ENCODE measurements around the gene CD99.
"Not testable (repeated sequence)": the region's sequence is repeated elsewhere in the genome, so short reads cannot be mapped to it uniquely, and the experiment has no call there.

Gene CD99

DNA sequence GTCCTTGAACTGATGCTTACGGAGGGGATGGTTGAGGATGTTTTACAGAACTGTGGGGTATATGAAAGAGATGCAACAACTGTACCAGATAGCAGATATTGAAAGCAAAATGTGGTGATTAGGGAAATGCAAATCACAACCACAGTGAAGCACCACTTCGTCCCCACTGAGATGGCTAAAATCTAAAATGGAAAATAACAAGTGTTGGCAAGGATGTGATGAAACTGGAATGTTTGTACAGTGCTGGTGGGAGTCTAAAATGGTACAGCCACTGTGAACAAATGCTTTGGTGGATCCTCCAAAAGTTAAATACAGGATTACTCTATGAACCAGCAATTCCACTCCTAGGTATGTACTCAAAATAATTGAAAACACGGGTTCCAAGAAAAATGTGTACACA lies 83.7 kb downstream of the CD99 start:
- no peak for DNase-seq

DNA sequence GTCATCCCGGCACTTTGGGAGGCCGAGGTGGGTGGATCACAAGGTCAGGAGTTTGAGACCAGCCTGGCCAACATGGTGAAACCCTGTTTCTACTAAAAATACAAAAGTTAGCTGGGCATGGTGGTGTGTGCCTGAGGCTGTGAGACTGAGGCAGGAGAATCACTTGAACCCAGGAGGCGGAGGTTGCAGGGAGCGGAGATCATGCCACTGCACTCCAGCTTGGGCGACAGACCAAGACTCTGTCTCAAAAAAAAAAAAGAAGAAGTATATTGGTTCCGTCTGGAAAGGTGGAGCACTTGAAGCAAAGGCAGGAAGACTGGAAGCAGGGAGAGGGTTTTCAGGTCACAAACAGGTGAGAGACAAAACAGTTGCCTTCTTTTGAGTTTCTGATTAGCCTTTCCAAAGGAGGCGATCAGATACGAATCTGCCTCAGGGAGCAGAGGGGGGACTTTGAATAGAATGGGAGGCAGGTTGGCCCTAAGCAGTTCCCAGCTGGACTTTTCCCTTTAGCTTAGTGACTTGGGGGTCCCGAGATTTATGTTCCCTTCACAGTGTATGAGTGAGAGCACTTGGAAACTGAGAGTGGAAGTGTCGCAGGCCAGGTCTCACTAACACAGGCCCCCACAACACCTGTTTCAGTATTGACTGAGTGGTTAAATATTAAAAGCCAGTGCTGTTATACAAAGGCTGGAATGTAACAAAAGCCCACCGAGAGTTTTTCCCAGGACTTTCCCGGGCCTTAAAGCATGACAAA lies 89.6 kb downstream of the CD99 start:
- not testable (repeated sequence) for DNase-seq

DNA sequence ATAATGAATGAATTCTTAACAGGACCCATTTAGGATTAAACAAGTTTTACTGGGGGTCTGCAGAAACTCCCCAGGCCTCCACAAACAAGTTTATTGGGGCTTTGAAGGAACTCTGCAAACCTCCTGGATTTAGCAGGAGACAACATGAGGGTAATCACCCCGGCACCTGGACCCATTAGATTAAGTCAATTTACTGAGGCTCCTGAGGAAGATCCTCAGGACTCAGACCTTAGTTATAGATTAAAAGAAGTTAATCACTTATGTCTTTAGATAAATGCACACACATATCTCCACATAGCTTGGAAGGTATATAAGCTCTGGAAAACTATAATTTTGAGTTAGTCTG lies 90.1 kb downstream of the CD99 start:
- DNase-seq, result no peak

DNA sequence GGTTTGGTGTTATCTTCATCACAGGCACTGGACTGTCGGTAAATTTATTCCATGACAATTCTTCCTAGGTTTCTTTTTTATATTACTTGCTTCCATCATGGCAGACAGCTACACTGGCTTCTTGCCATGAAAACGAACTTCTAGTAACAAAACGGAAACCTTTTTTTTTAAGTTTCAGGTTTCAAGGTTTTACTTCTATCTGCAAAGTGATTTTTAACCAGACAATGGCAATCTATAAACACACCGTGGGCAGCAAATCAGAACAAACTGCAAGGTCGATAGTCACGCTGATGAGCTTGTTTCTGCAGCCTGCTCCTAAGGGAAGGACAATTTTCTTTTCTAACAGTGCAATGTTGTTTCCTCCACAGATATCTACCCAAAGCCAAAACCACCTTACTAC lies 90.6 kb downstream of the CD99 start:
- no peak for DNase-seq

DNA sequence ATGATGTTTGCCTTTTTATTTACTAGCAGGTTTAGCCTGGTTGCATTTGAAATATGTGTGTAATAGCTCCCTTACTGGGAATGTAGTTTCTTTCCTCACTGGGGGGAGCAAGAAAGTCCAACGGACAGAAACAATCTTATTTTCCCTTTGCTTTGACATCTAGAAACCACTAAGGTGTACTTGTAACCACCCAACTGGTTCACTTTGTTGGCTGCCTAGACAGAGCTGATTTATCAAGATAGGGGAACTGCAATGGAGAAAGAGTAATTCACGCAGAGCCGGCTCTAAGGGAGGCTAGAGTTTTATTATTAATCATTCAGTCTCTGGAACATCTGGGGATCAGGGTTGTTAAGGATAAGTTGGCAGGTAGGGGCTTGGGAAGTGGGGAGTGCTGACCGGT lies 91.1 kb downstream of the CD99 start:
- no peak for DNase-seq

DNA sequence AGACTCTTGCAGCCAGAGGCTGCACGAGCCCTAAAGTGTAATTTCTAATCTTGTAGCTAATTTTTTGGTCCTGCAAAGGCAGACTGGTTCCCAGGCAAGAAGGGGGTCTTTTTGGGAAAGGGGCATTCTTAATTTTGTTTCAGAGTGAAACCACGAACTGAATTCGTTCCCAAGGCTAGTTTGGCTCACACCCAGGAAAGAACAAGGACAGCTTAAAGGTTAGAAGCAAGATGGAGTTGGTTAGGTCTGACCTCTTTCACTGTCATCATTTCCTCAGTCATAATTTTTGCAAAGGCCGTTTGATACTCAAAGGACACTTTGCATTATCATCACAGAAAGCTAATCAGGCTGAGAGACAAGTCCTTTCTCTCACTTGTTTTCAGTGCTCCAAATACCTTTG lies 91.7 kb downstream of the CD99 start:
- no peak for DNase-seq

DNA sequence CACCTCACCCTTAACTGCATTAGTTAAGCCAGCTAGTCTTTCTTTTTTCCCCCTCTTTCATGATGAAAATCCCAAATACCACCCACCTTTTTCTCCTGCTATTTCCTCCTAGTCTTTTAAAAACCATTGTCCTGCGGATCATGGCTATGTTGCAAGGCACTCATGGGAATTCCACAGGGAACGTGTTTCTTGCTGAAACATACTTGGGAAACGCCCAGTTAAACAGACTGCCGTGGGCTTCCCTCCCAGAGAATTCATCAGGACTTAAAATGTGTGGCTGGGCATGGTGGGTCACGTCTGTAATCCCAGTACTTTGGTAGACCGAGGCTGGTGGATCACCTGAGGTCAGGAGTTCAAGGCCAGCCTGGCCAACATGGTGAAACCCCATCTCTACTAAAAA lies 92.9 kb downstream of the CD99 start:
- DNase-seq, result no peak

DNA sequence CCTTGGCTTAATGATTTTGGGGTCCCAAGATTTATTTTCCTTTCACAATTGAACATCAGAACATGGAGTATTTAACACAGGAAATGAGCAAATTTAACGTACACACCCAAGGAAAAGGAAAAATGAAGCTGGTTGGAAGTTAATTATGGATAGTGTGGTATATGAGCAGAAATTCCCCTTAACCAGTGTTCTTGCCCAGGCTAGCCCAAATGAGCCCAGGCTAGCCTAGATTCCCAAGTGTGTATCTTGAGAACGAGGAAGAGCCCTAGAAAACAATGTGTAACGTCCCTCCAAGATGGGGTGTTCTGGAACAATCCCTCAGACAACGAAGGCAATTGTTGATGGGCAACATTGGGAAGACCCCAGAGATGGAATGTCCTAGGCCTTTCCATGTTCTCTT lies 94.4 kb downstream of the CD99 start:
- DNase-seq, result no peak

DNA sequence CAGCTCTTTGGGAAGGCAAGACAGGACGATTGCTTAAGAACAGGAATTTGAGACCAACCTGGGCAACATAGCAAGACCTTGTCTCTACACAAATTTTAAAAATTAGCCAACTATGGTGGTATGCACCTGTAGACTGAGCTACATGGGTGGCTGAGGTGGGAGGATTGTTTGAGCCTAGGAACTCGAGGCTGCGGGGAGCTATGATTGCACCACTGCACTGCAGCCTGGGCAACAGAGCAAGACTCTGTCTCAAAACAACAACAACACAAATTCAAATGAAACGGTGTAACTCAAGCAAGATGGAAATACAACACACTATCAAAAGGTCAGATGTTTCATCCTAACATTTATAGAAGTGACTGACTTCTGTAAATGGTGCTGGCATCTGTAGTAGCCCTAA lies 97.9 kb downstream of the CD99 start:
- DNase-seq, result no peak

DNA sequence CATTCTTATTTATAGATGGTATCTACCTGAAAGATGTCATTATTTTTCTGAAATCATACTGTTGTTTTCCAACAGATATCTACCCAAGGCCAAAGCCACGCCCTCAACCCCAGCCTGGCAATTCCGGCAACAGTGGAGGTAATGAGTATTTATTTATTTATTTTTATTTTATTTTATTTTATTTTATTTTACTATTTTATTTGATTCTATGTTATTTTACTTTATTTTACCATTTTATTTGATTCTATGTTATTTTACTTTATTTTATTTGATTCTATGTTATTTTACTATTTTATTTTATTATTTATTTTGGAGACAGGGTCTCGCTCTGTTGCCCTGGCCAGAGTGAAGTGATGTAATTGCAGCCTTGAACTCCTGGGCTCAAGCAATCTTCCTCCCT lies 98.5 kb downstream of the CD99 start:
- no peak for DNase-seq
